Measurements from ENCODE around the gene ING4. TPM values are rescaled to one million over a fixed set of nuclear protein-coding genes. Genes with fewer than 3 reads are reported as not detected.

Gene ING4
- total and polyA plus RNA-seq, 2 of the 13 experiments (the other 11 are each of a cell fraction or from before 2014, with no cell fraction given): 14.4 to 32.4 TPM

DNA sequence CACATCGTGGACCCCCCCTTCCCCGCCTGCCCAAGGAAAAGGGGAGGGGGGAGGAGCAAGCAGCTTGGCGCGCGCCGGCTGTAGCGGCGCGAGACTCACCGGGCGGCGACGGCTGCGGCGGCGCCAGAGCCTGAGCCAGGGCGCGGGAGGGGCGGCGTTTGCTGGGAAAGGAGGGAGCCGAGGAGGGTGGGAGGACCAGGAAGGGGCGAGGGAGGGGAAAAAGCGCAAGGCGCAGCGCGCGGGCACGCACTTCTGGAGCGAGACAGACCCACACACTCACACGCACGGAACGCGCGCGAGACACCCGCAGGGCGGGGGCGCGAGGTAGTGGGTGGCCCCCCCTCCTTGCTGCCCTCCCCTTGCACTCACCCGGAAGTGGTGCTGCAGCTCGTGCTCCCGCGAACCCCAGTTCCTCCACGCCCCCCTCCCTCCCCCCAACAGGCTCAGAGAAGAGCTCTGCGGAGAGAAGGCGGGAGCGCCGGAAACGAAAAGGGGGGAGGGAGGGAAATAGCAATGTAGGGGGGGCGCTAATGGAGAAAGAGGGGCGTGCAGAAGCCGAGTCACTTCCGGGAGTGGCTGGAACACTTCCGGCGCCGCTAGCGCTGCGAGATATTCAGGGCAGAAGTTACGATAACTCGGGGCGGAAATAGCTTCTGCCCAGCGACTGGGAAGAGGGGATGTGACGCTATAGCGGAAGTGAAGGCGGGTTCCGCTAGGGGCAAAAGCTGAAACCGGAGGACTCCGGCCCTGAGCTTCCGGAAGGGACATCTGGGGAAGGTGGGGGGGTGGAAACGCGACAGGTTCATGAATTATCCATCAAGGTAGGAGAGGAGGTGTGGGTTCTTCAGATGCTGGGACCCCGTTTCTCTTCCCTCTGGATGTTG, 26.3 kb upstream of the ING4 start, which contains the start of gene ZNF384 (continued):
- TF ChIP-seq, protein P1, sequence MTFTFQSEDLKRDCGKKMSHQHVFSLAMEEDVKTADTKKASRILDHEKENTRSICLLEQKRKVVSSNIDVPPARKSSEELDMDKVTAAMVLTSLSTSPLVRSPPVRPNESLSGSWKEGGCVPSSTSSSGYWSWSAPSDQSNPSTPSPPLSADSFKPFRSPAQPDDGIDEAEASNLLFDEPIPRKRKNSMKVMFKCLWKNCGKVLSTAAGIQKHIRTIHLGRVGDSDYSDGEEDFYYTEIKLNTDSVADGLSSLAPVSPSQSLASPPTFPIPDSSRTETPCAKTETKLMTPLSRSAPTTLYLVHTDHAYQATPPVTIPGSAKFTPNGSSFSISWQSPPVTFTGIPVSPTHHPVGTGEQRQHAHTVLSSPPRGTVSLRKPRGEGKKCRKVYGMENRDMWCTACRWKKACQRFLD (CRISPR knock-in tag; IDR thresholded peaks at IDR 0.05; ENCODE audit: borderline replicate concordance): peak; percentile 78; the same call in 1 of the 2 replicates
- TF ChIP-seq, protein P2, sequence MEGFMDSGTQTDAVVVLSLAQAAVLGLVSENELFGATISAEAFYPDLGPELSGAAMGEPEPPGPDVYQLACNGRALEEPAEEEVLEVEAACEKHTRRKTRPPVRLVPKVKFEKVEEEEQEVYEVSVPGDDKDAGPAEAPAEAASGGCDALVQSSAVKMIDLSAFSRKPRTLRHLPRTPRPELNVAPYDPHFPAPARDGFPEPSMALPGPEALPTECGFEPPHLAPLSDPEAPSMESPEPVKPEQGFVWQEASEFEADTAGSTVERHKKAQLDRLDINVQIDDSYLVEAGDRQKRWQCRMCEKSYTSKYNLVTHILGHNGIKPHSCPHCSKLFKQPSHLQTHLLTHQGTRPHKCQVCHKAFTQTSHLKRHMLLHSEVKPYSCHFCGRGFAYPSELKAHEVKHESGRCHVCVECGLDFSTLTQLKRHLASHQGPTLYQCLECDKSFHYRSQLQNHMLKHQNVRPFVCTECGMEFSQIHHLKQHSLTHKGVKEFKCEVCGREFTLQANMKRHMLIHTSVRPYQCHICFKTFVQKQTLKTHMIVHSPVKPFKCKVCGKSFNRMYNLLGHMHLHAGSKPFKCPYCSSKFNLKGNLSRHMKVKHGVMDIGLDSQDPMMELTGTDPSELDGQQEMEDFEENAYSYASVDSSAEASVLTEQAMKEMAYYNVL (CRISPR knock-in tag; IDR thresholded peaks at IDR 0.05; ENCODE audit: borderline replicate concordance): peak; percentile 38; the same call in 1 of the 2 replicates
- TF ChIP-seq SRSF9 (IDR thresholded peaks at IDR 0.05; ENCODE audit: borderline replicate concordance, insufficient read depth, low read depth, low read length, poor library complexity, severe bottlenecking) (no peak), ZNF256 (CRISPR knock-in tag; conservative IDR thresholded peaks at IDR 0.05) (no peak), PHB2 (IDR thresholded peaks at IDR 0.05; ENCODE audit: partially characterized antibody) (no peak), ZNF460 (CRISPR knock-in tag; IDR thresholded peaks at IDR 0.05; ENCODE audit: borderline replicate concordance) (0 out of 2 replicates have a peak, but pooled peaks have one; percentile 13), RORA (CRISPR knock-in tag; IDR thresholded peaks at IDR 0.05) (no peak), ZNF644 (CRISPR knock-in tag; IDR thresholded peaks at IDR 0.05; ENCODE audit: low read depth) (no peak), ZFY (CRISPR knock-in tag; IDR thresholded peaks at IDR 0.05) (no peak), ZSCAN31 (CRISPR knock-in tag; IDR thresholded peaks at IDR 0.05; ENCODE audit: low read depth) (peak; percentile 93), MTF2 (CRISPR knock-in tag; IDR thresholded peaks at IDR 0.05; ENCODE audit: borderline replicate concordance) (0 out of 2 replicates have a peak, but pooled peaks have one; percentile 76), NFIC (IDR thresholded peaks at IDR 0.05; ENCODE audit: low read length) (0 out of 2 replicates have a peak, but pooled peaks have one; percentile 45), ZNF232 (CRISPR knock-in tag; IDR thresholded peaks at IDR 0.05; ENCODE audit: borderline replicate concordance) (0 out of 2 replicates have a peak, but pooled peaks have one; percentile 11), ZNF605 (CRISPR knock-in tag; IDR thresholded peaks at IDR 0.05) (peak; percentile 44; the same call in 1 of the 2 replicates), ZNF615 (CRISPR knock-in tag; IDR thresholded peaks at IDR 0.05; ENCODE audit: borderline replicate concordance) (no peak), ZBTB21 (CRISPR knock-in tag; IDR thresholded peaks at IDR 0.05) (peak; percentile 94), MED8 (CRISPR knock-in tag; IDR thresholded peaks at IDR 0.05; ENCODE audit: insufficient replicate concordance) (peak; percentile 60), KLF6 (CRISPR knock-in tag; IDR thresholded peaks at IDR 0.05) (no peak), SETDB1 (CRISPR knock-in tag; IDR thresholded peaks at IDR 0.05; ENCODE audit: borderline replicate concordance) (no peak), POLR2AphosphoS2 (IDR thresholded peaks at IDR 0.05; ENCODE audit: low read depth, low read length) (no peak)
- TF ChIP-seq, protein P3, sequence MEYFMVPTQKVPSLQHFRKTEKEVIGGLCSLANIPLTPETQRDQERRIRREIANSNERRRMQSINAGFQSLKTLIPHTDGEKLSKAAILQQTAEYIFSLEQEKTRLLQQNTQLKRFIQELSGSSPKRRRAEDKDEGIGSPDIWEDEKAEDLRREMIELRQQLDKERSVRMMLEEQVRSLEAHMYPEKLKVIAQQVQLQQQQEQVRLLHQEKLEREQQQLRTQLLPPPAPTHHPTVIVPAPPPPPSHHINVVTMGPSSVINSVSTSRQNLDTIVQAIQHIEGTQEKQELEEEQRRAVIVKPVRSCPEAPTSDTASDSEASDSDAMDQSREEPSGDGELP (IDR thresholded peaks at IDR 0.05; ENCODE audit: borderline replicate concordance, low read depth): peak; percentile 42; the same call in 1 of the 2 replicates
- TF ChIP-seq, protein P4, sequence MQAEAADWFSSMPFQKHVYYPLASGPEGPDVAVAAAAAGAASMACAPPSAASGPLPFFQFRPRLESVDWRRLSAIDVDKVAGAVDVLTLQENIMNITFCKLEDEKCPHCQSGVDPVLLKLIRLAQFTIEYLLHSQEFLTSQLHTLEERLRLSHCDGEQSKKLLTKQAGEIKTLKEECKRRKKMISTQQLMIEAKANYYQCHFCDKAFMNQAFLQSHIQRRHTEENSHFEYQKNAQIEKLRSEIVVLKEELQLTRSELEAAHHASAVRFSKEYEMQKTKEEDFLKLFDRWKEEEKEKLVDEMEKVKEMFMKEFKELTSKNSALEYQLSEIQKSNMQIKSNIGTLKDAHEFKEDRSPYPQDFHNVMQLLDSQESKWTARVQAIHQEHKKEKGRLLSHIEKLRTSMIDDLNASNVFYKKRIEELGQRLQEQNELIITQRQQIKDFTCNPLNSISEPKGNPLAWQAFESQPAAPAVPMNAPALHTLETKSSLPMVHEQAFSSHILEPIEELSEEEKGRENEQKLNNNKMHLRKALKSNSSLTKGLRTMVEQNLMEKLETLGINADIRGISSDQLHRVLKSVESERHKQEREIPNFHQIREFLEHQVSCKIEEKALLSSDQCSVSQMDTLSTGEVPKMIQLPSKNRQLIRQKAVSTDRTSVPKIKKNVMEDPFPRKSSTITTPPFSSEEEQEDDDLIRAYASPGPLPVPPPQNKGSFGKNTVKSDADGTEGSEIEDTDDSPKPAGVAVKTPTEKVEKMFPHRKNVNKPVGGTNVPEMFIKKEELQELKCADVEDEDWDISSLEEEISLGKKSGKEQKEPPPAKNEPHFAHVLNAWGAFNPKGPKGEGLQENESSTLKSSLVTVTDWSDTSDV (CRISPR knock-in tag; IDR thresholded peaks at IDR 0.05): peak; percentile 80; the same call in 1 of the 2 replicates
